GM18907 (cell line): Measurements from ENCODE around the gene NR4A2.

Experiments
- ATAC-seq: cut with Tn5 transposase; IDR thresholded peaks from one replicate; pipeline ENCODE4 v1.9.1; 2021; ENCODE audit warnings: mild to moderate bottlenecking, moderate library complexity; ENCODE audit not compliant: unreplicated experiment

NR4A2 gene

GRCh38 chr2:156340804-156341451 lies 8.4 kb upstream of the NR4A2 start:
- ATAC-seq, result peak; percentile 11

GRCh38 chr2:156340377-156340776 lies 7.9 kb upstream of the NR4A2 start:
- no peak for ATAC-seq

GRCh38 chr2:156339865-156340264 lies 7.3 kb upstream of the NR4A2 start:
- ATAC-seq, result no peak

GRCh38 chr2:156339110-156339847 lies 6.8 kb upstream of the NR4A2 start:
- no peak for ATAC-seq

- ATAC-seq, result no peak
These were observed 6.1 kb upstream of the NR4A2 start for GRCh38 chr2:156338578-156338977.

GRCh38 chr2:156334496-156335478 lies 2.3 kb upstream of the NR4A2 start:
- peak; percentile 29 for ATAC-seq

- peak; percentile 60 for ATAC-seq
These were observed 1.5 kb upstream of the NR4A2 start for GRCh38 chr2:156333951-156334495.

- ATAC-seq, result peak; percentile 30
These were observed 891 bp upstream of the NR4A2 start for GRCh38 chr2:156333274-156333950.

- ATAC-seq, result no peak
These were observed 312 bp downstream of the NR4A2 start for GRCh38 chr2:156332284-156332533.

- ATAC-seq, result no peak
These were observed 793 bp downstream of the NR4A2 start for GRCh38 chr2:156331572-156332283.

GRCh38 chr2:156329927-156330726 lies 2.4 kb downstream of the NR4A2 start:
- no peak for ATAC-seq

GRCh38 chr2:156329031-156329926 lies 3.2 kb downstream of the NR4A2 start:
- no peak for ATAC-seq

- no peak for ATAC-seq
These were observed 4.5 kb downstream of the NR4A2 start for GRCh38 chr2:156327835-156328695.

- ATAC-seq, result no peak
These were observed 5.9 kb downstream of the NR4A2 start for GRCh38 chr2:156326526-156327095.

GRCh38 chr2:156325688-156326525 lies 6.6 kb downstream of the NR4A2 start:
- no peak for ATAC-seq

- ATAC-seq, result no peak
These were observed 8.8 kb downstream of the NR4A2 start for GRCh38 chr2:156323754-156324153.
